Loucy (cell line): Measurements from ENCODE around the gene NMRAL1.

Source experiments
- H2AFZ ChIP-seq: fragments of 200-600 bp; sonication (generic); 2 replicates; pipeline ENCODE4 v1.6.0; 2016; ENCODE audit warnings: antibody characterized with exemption, mild to moderate bottlenecking, low read length, moderate library complexity
- H3F3A ChIP-seq: fragments of 200-600 bp; 2 replicates; pipeline ENCODE4 v1.6.0; 2016; ENCODE audit warnings: antibody characterized with exemption, low read depth, mild to moderate bottlenecking
- H3K27me3 ChIP-seq: fragments of 200-600 bp; sonication (generic); 2 replicates; pipeline ENCODE4 v1.6.1; 2014; ENCODE audit warnings: low read length, mild to moderate bottlenecking; ENCODE audit not compliant: insufficient read depth, poor library complexity, severe bottlenecking
- H3K36me3 ChIP-seq: fragments of 200-600 bp; sonication (generic); 2 replicates; pipeline ENCODE4 v1.6.1; 2016; ENCODE audit warnings: low read length; ENCODE audit not compliant: insufficient read depth
- H3K4me1 ChIP-seq: fragments of 200-600 bp; sonication (generic); 2 replicates; pipeline ENCODE4 v1.5.1; 2014; ENCODE audit warnings: low read length, mild to moderate bottlenecking; ENCODE audit not compliant: insufficient read depth, poor library complexity, severe bottlenecking
- H3K4me2 ChIP-seq: fragments of 200-600 bp; sonication (generic); 2 replicates; pipeline ENCODE4 v1.6.0; 2014; ENCODE audit warnings: antibody characterized with exemption, low read length, low read depth, mild to moderate bottlenecking; ENCODE audit not compliant: poor library complexity, severe bottlenecking
- H3K4me3 ChIP-seq: fragments of 200-600 bp; sonication (generic); 2 replicates; pipeline ENCODE4 v1.5.1; 2014; ENCODE audit warnings: low read length, mild to moderate bottlenecking, mixed read lengths; ENCODE audit not compliant: poor library complexity, severe bottlenecking
- H3K79me2 ChIP-seq: fragments of 200-600 bp; sonication (generic); 2 replicates; pipeline ENCODE4 v1.6.1; 2014; ENCODE audit warnings: low read length; ENCODE audit not compliant: insufficient read depth
- H3K9ac ChIP-seq: fragments of 200-600 bp; sonication (generic); 2 replicates; pipeline ENCODE4 v1.6.0; 2014; ENCODE audit warnings: mild to moderate bottlenecking, low read depth, low read length, moderate library complexity; ENCODE audit not compliant: poor library complexity, severe bottlenecking
- H3K9me2 ChIP-seq: fragments of 200-600 bp; sonication (generic); replicated peaks from 2 replicates; pipeline ENCODE4 v1.6.1; 2016; ENCODE audit warnings: low read depth, low read length, mixed read lengths
- H3K9me3 ChIP-seq: fragments of 200-600 bp; sonication (generic); 2 replicates; pipeline ENCODE4 v1.6.1; 2014; ENCODE audit warnings: mild to moderate bottlenecking, antibody characterized with exemption, low read length, low read depth; ENCODE audit not compliant: insufficient read depth
- H4K20me1 ChIP-seq: fragments of 200-600 bp; sonication (generic); 2 replicates; pipeline ENCODE4 v1.6.0; 2014; ENCODE audit warnings: antibody characterized with exemption, low read length, mild to moderate bottlenecking; ENCODE audit not compliant: insufficient read depth, poor library complexity, severe bottlenecking
- EZH2phosphoT487 ChIP-seq: fragments of 200-600 bp; IDR thresholded peaks from 2 replicates; pipeline ENCODE4 v1.6.1; 2018; ENCODE audit warnings: antibody characterized with exemption, mild to moderate bottlenecking, moderate library complexity, borderline replicate concordance
- TF ChIP-seq, protein P1 (sequence below): fragments of 200-600 bp; sonication (generic); conservative IDR thresholded peaks from 2 replicates; pipeline ENCODE4 v1.5.1; 2014; ENCODE audit warnings: mild to moderate bottlenecking, antibody characterized with exemption, low read length

The NMRAL1 gene

DNA sequence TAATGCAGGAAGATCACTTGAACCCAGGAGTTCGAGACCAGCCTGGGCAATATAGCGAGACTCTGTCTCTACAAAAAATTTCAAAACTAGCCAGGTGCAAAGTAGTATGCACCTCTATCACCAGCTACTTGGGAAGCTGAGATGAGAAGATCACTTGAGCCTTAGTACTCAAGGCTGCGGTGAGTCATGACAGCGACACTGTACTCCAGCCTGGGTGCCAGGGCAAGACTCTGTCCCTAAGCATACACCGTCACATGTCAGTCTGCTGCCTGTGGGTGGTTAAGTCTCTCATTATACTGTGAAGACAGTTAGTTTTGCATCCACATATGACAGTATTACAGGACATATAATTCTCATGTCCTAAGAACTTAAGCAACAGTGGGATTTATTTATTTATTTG is 21.8 kb downstream of the NMRAL1 start:
- H2AFZ ChIP-seq: no peak overlapping the region
- no peaks in the 10 kb centered on the region for H4K20me1 ChIP-seq
- no peaks in the 10 kb centered on the region for H3K4me1 ChIP-seq
- H3F3A ChIP-seq: no peaks in the 10 kb centered on the region
- no peaks in the 10 kb centered on the region for H3K36me3 ChIP-seq
- H3K4me3 ChIP-seq: no peak overlapping the region
- no peak overlapping the region for H3K9ac ChIP-seq
- H3K9me3 ChIP-seq: no peaks in the 10 kb centered on the region
- H3K4me2 ChIP-seq: no peak overlapping the region
- no peaks in the 10 kb centered on the region for H3K27me3 ChIP-seq
- no peaks in the 10 kb centered on the region for H3K9me2 ChIP-seq
- H3K79me2 ChIP-seq: no peaks in the 10 kb centered on the region
- no peak for TF ChIP-seq EZH2phosphoT487
- TF ChIP-seq, protein P1, sequence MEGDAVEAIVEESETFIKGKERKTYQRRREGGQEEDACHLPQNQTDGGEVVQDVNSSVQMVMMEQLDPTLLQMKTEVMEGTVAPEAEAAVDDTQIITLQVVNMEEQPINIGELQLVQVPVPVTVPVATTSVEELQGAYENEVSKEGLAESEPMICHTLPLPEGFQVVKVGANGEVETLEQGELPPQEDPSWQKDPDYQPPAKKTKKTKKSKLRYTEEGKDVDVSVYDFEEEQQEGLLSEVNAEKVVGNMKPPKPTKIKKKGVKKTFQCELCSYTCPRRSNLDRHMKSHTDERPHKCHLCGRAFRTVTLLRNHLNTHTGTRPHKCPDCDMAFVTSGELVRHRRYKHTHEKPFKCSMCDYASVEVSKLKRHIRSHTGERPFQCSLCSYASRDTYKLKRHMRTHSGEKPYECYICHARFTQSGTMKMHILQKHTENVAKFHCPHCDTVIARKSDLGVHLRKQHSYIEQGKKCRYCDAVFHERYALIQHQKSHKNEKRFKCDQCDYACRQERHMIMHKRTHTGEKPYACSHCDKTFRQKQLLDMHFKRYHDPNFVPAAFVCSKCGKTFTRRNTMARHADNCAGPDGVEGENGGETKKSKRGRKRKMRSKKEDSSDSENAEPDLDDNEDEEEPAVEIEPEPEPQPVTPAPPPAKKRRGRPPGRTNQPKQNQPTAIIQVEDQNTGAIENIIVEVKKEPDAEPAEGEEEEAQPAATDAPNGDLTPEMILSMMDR: no peak

DNA sequence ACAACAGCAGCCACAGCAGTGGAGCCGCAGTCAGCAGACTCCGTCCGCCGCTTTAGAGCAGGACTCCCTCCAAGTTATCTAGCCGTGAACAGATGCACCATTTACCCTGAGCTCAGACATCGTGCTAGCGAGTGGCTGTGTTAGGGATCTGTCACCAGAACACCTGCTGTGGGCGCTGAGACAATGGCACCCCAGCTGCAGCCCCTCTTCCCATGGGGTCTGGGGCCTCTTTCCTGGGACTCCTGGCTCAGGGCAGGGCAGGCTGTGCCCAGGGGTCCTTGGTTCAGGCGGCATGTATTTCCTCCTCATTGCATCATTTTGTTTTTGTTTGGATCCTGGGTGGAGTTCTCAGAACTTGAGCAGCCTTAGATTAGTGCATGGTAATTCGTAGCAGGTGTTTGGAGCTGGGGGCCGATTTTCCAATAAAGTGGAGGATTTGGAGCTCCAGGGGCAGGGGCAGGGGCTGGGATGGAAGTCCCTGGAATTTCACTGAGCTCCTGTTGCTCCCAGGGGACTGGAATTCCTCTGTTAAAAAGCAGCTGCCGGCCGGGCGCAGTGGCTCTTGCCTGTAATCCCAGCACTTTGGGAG is 23.4 kb downstream of the NMRAL1 start:
- Histone ChIP-seq H3K9ac (no peak overlapping the region), H3K4me1 (no peaks in the 10 kb centered on the region), H3K27me3 (no peaks in the 10 kb centered on the region), H3K9me3 (no peaks in the 10 kb centered on the region), H3K4me2 (no peak overlapping the region), H2AFZ (no peak overlapping the region), H3K79me2 (no peaks in the 10 kb centered on the region), H3K4me3 (no peak overlapping the region), H3K9me2 (no peaks in the 10 kb centered on the region), H3F3A (no peaks in the 10 kb centered on the region), H3K36me3 (no peaks in the 10 kb centered on the region), H4K20me1 (no peaks in the 10 kb centered on the region)
- TF ChIP-seq, protein P1: no peak
- TF ChIP-seq EZH2phosphoT487: no peak

DNA sequence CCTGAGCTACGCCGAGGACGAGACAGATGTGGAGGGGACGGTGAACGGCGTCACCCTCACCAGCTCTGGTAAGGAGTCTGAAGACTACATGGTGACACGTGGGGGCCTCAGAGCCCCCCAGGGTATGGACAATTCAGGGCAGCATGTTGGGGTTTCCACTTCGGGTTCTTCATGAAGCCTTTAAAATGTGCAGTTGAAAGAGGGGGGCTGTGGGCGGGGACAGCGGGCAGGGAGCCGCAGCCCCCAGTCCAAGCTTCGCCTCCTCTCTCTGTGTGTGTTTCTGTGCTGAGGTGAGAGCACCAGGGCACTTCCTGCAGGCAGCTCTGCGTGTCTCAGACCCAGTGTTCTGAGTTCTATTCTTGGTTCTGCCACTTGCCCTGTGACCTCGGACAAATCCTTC is 24.0 kb downstream of the NMRAL1 start:
- H4K20me1 ChIP-seq: no peaks in the 10 kb centered on the region
- H3K9ac ChIP-seq: no peak overlapping the region
- H3K9me3 ChIP-seq: no peaks in the 10 kb centered on the region
- TF ChIP-seq, protein P1: no peak
- no peak for TF ChIP-seq EZH2phosphoT487
- H3K27me3 ChIP-seq: no peaks in the 10 kb centered on the region
- no peaks in the 10 kb centered on the region for H3K4me1 ChIP-seq
- no peaks in the 10 kb centered on the region for H3K9me2 ChIP-seq
- no peak overlapping the region for H3K4me2 ChIP-seq
- H3K4me3 ChIP-seq: no peak overlapping the region
- H2AFZ ChIP-seq: no peak overlapping the region
- H3F3A ChIP-seq: no peaks in the 10 kb centered on the region
- H3K79me2 ChIP-seq: no peaks in the 10 kb centered on the region
- H3K36me3 ChIP-seq: no peaks in the 10 kb centered on the region
